Ectodermal cell (in vitro differentiated cells): ENCODE data around the gene BACH2.
"Not testable (repeated sequence)": the region's sequence is repeated elsewhere in the genome, so short reads cannot be mapped to it uniquely, and the experiment has no call there.

Experiments used
- H3K27ac ChIP-seq: 2 replicates; pipeline ENCODE4 v1.7.0; 2013; ENCODE audit warnings: mild to moderate bottlenecking, low read depth, low read length; ENCODE audit not compliant: insufficient read depth, poor library complexity, severe bottlenecking
- H3K27me3 ChIP-seq: 2 replicates; pipeline ENCODE4 v1.7.0; 2013; ENCODE audit warnings: mild to moderate bottlenecking, low read length; ENCODE audit not compliant: insufficient read depth, control insufficient read depth, poor library complexity, severe bottlenecking
- H3K36me3 ChIP-seq: one replicate; pipeline ENCODE4 v1.7.0; 2013; ENCODE audit warnings: low read length; ENCODE audit not compliant: control insufficient read depth, insufficient read depth
- H3K4me1 ChIP-seq: one replicate; pipeline ENCODE4 v1.7.0; 2013; ENCODE audit warnings: low read length; ENCODE audit not compliant: control insufficient read depth, insufficient read depth
- H3K4me3 ChIP-seq: 2 replicates; pipeline ENCODE4 v1.7.0; 2013; ENCODE audit warnings: low read depth, low read length, control low read depth; ENCODE audit not compliant: insufficient read depth
- H3K9me3 ChIP-seq: 2 replicates; pipeline ENCODE4 v1.7.0; 2013; ENCODE audit warnings: mild to moderate bottlenecking, low read length, moderate library complexity; ENCODE audit not compliant: control insufficient read depth
- whole genome bisulfite sequencing, 2 experiments: methylation state at CpG; one replicate each; pipeline ENCODE4 v1.1.7; 2013; ENCODE audit warnings: missing lambda C conversion rate in 2 of 2; 5-methylcytosine and 5-hydroxymethylcytosine counted together

BACH2 gene

GRCh38 chr6:90146921-90147649 is 149.6 kb downstream of the BACH2 start:
- H3K27me3 ChIP-seq, result no peaks in the 10 kb centered on the region
- WGBS, 2 experiments, result 93 to 96% methylated on average over 10 to 13 of the region's 13 CpGs

DNA sequence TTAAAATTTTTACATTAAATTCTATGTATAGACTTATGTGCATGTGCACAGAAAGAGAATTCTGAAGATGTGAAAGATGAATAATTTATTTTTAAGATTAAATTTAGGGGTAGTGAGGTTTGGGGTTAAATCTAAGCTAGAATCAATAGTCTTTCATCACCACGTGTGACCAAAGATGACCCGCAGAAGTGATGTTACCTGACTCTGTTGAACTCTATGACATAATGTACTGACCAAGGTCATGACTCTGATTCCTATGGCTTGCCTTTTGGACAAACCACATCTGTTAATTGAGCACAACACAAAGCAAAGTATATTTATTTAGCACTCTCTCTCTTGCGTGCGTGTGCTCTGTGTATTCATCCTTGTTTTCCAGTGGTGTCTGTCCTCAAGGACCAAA is 150.6 kb downstream of the BACH2 start:
- Histone ChIP-seq H3K4me3 (no peak overlapping the region), H3K4me1 (peaks cover 8% of the 10 kb centered on the region), H3K27ac (no peak overlapping the region), H3K36me3 (no peaks in the 10 kb centered on the region), H3K9me3 (no peaks in the 10 kb centered on the region), H3K27me3 (no peaks in the 10 kb centered on the region)
- WGBS, 2 experiments, result 93 to 96% methylated on average over 4 of the region's 4 CpGs

More at GRCh38 chr6:90146921-90147649, 149.6 kb downstream of the BACH2 start:
- no peak overlapping the region for H3K27ac ChIP-seq
- H3K36me3 ChIP-seq, result no peaks in the 10 kb centered on the region
- no peaks in the 10 kb centered on the region for H3K9me3 ChIP-seq
- H3K4me1 ChIP-seq, result peaks cover 8% of the 10 kb centered on the region
- no peak overlapping the region for H3K4me3 ChIP-seq

DNA sequence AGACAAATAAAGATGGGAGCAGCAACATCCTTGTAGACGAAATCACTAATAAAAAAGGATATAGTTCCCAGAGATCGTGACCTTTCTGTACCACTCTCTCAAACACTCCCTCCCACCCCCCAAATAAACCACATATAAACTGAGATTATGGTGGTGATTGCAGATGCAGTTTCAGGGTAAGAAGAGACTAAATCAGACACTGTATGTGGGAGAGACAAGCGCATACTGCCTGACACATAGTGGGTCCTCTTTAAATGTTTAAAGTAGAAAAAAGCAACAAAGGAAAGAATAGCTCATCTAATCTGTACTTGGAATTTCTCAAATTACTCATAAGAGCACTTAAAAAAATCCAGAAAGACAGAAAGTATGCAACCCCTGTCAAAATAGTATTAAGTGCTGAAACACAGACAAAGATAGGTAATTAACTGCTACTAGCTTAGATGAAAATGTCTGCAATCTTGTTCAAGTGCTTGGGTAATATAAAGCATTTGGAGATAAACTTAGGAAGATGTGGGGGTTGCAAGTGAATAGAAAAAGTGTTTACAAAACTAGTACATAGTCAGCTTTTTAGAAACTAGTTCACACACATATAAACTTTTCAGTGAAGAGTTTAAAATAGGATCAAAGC is 151.6 kb downstream of the BACH2 start:
- Histone ChIP-seq H3K9me3 (no peaks in the 10 kb centered on the region), H3K36me3 (no peaks in the 10 kb centered on the region), H3K4me3 (no peak overlapping the region), H3K4me1 (peaks cover 8% of the 10 kb centered on the region), H3K27ac (no peak overlapping the region), H3K27me3 (no peaks in the 10 kb centered on the region)
- 94 to 97% methylated on average over 2 of the region's 3 CpGs for WGBS, 2 experiments

DNA sequence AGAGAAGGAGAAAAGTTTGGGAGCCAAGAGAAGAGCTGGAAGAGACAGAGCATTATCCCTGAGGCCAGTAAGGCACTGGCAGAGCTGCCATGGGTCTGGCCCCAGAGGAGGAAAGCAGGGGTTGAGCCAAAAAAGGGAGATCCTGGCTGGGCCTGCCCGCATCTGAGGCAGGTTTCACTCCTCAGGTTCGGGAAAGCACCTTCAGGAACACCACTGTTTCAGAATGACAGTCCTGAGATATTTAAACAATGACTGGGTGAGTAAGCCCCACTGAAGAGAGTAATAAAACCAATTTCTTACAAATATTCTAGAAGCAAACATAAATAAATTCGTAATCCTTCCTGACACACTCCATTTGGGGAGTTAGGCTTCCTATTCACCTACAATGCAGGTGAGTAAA is 152.2 kb downstream of the BACH2 start:
- peaks cover 8% of the 10 kb centered on the region for H3K4me1 ChIP-seq
- WGBS, 2 experiments, result 85 to 89% methylated on average over 3 of the region's 3 CpGs
- no peaks in the 10 kb centered on the region for H3K36me3 ChIP-seq
- no peaks in the 10 kb centered on the region for H3K27me3 ChIP-seq
- H3K9me3 ChIP-seq, result no peaks in the 10 kb centered on the region
- H3K27ac ChIP-seq, result no peak overlapping the region
- H3K4me3 ChIP-seq, result no peak overlapping the region

DNA sequence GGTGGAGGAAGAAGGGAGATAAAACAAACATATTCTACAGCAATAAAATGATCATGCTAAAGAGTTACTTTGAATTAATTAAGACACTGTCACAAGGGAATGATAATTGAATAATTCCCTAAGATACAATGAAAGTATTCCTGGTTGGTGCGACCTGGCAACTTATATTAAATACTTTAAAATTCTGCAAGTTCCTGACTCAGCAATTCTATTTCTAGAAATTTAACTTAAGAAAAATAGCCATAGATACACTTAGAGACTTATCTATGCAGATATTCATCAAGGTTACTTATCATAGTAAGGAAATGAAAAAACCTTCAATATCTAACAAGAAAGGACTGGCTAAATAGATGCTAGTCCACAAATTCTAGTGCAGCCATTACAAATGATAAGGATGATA is 156.0 kb downstream of the BACH2 start:
- H3K27me3 ChIP-seq, result no peaks in the 10 kb centered on the region
- H3K36me3 ChIP-seq, result no peaks in the 10 kb centered on the region
- no peak overlapping the region for H3K27ac ChIP-seq
- no peak overlapping the region for H3K4me3 ChIP-seq
- 90 to 100% methylated on average over 1 of the region's 1 CpG for WGBS, 2 experiments
- H3K9me3 ChIP-seq, result no peaks in the 10 kb centered on the region
- peaks cover 3% of the 10 kb centered on the region for H3K4me1 ChIP-seq

DNA sequence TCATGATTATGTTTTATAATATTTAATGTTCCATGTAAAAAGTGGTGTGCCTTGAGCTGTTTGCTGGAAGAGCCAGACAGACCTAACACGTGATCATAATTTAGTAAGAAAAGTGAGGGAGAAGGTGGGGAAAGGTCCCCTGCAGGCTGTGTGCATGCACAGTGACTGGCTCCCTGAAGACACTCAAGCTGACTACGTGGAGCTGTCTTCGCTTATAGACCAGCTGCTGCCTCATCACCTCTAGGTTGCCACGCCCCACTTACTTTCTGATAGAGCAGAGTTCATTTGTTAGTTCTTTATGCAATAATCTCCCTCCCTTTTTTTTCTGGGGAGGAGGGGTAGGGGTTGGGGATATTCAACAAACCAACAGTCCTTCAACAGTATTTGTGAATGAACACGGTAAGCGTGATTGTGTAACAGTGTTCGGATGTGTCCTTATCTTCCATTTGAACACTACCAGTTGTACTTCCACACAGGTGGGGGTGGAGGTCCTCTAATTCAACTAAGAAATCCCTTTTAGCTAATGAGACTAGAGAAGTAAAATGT is 157.3 kb downstream of the BACH2 start:
- WGBS, 2 experiments, result 93 to 96% methylated on average over 7 of the region's 7 CpGs
- no peak overlapping the region for H3K27ac ChIP-seq
- H3K4me3 ChIP-seq, result no peak overlapping the region
- no peaks in the 10 kb centered on the region for H3K9me3 ChIP-seq
- H3K27me3 ChIP-seq, result no peaks in the 10 kb centered on the region
- peaks cover 3% of the 10 kb centered on the region for H3K4me1 ChIP-seq
- no peaks in the 10 kb centered on the region for H3K36me3 ChIP-seq

GRCh38 chr6:90136837-90137568 is 159.6 kb downstream of the BACH2 start:
- no peaks in the 10 kb centered on the region for H3K27me3 ChIP-seq
- no peaks in the 10 kb centered on the region for H3K36me3 ChIP-seq
- H3K9me3 ChIP-seq, result no peaks in the 10 kb centered on the region
- no peak overlapping the region for H3K27ac ChIP-seq
- 96% methylated on average over 2 of the region's 2 CpGs for WGBS, 2 experiments
- H3K4me1 ChIP-seq, result peaks cover 3% of the 10 kb centered on the region
- no peak overlapping the region for H3K4me3 ChIP-seq

DNA sequence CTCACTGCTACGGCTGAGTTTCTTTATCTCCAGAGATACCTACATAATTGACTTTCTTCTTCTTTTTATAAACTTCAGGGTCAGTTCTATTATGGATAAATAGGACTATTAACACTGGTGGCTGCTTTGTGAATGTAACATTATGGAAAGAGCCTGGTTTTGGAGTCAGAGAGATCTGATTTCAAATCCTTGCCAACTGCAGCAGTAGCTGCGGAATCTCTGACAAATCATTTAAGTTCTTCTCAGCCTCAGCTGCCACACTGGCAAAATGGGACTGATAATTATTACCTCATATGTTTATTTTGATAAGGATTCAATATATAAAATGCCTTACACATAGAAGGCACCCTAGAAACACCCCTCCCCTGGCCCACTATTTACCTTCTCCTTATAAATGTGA is 160.5 kb downstream of the BACH2 start:
- WGBS, 2 experiments, result 91 to 93% methylated on average over 2 of the region's 2 CpGs
- no peak overlapping the region for H3K27ac ChIP-seq

DNA sequence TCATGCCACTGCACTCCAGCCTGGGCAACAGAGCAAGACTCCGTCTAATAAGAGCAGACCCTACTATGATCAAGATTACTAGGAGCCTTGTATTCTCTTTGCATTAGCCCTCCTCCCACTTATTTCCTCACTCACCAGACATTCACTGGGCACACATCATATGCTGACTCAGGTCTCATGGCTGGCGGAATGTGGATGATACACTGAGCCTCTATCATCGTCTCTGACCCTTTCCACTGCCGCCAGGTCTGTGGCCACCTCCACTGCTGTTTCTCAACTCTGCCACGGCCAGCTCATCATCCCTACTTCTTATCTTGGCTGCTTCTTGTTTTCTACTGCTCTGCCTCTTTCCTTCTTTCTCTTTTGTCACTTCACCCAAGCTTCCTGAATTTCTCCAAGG is 161.0 kb downstream of the BACH2 start:
- Histone ChIP-seq H3K4me1 (peaks cover 3% of the 10 kb centered on the region), H3K4me3 (no peak overlapping the region)
- 92 to 97% methylated on average over 5 of the region's 5 CpGs for WGBS, 2 experiments

More for the DNA sequence above, 160.5 kb downstream of the BACH2 start:
- no peaks in the 10 kb centered on the region for H3K9me3 ChIP-seq
- H3K27me3 ChIP-seq, result no peaks in the 10 kb centered on the region
- peaks cover 3% of the 10 kb centered on the region for H3K4me1 ChIP-seq
- no peak overlapping the region for H3K4me3 ChIP-seq
- H3K36me3 ChIP-seq, result no peaks in the 10 kb centered on the region

DNA sequence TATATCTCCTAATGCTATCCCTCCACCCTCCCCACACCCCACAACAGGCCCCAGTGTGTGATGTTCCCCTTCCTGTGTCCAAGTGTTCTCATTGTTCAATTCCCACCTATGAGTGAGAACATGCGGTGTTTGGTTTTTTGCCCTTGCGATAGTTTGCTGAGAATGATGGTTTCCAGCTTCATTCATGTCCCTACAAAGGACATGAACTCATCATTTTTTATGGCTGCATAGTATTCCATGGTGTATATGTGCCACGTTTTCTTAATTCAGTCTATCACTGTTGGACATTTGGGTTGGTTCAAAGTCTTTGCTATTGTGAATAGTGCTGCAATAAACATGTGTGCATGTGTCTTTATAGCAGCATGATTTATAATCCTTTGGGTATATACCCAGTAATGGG is 163.0 kb downstream of the BACH2 start:
- not testable (repeated sequence) for H3K4me3 ChIP-seq, H3K9me3 ChIP-seq, H3K36me3 ChIP-seq, H3K27ac ChIP-seq, H3K4me1 ChIP-seq, H3K27me3 ChIP-seq
- 91 to 92% methylated on average over 1 of the region's 3 CpGs for WGBS, 2 experiments

More for the DNA sequence above, 161.0 kb downstream of the BACH2 start:
- no peaks in the 10 kb centered on the region for H3K36me3 ChIP-seq
- H3K9me3 ChIP-seq, result no peaks in the 10 kb centered on the region
- H3K27me3 ChIP-seq, result no peaks in the 10 kb centered on the region
- H3K27ac ChIP-seq, result no peak overlapping the region
